Activated naive CD8-positive, alpha-beta T cell treated with anti-CD3 and anti-CD28 coated beads, Interleukin-2, amount 10 ng/mL, durations not matched to agents 7 days and 5 days (primary cell): ENCODE measurements around the gene CLASP2. TPM values are rescaled to one million over a fixed set of nuclear protein-coding genes. Genes with fewer than 3 reads are reported as not detected.
A peak's percentile ranks its signal among the peaks of the same experiment; 100 is the strongest.

ENCODE experiments used
- ATAC-seq: fragments of 150-1000 bp; cut with Tn5 transposase; one replicate; pipeline ENCODE4 v1.10.0; 2021; ENCODE audit warnings: low read depth, moderate library complexity
- POLR2A ChIA-PET: fragments of 350-600 bp; sonication (Branson Sonifier 250); formaldehyde crosslinking; loops from one replicate; lab custom pipeline; 2021; ENCODE audit warnings: antibody characterized with exemption; lab: Charles Lee
- DNase-seq: peaks from one replicate; pipeline ENCODE4 v3.0.0; 2021
- H3K27ac Mint-ChIP-seq: one replicate; pipeline ENCODE4 v1.8.0; 2022; ENCODE audit warnings: mild to moderate bottlenecking, mixed read lengths
- H3K27me3 Mint-ChIP-seq: one replicate; pipeline ENCODE4 v1.8.0; 2022; ENCODE audit warnings: mild to moderate bottlenecking, moderate library complexity, mixed read lengths
- H3K36me3 Mint-ChIP-seq: one replicate; pipeline ENCODE4 v1.8.0; 2021; ENCODE audit warnings: mild to moderate bottlenecking, mixed read lengths
- H3K4me1 Mint-ChIP-seq: one replicate; pipeline ENCODE4 v1.8.0; 2021; ENCODE audit warnings: mixed read lengths
- H3K4me3 Mint-ChIP-seq: one replicate; pipeline ENCODE4 v1.8.0; 2022; ENCODE audit warnings: mild to moderate bottlenecking, moderate library complexity, mixed read lengths
- H3K9me3 Mint-ChIP-seq: one replicate; pipeline ENCODE4 v1.8.0; 2021; ENCODE audit warnings: mixed read lengths
- total RNA-seq, 2 experiments: library from RNA; stranded (reverse); gene quantifications; one replicate each; pipeline ENCODE4 v1.2.3, GENCODE V29; 2021

Gene CLASP2
- total RNA-seq, 2 experiments from 2014 or later, result 47.6 to 49.4 TPM

DNA sequence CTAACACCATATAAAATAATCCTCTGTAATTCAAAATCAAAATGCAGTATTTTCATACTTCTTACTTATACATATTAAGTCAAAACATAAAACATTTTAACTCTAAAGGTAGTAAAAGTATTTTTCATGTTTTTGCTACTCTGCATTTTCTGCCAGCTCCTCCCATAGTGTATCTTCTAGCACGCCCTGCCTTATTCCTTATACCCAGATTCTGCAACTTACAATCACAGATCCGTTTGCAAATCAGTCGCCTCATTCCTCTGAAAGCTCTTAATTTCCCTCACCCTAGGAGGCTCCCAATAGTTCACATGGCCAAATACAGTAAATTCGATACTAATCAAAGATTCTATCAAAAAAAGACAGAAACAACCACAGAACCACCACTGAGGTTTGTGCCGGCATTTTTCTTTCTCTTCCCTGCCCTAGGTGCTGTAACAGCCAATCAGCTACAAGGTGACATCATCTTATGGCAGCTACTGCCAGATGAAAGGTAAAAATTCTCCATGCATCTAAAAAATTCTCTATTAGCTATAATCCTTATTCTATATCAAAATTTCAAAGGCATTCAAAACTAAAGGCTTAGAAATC is 72.9 kb downstream of the CLASP2 start:
- H3K4me3 Mint-ChIP-seq, result peak overlapping the region; percentile 63
- H3K9me3 Mint-ChIP-seq, result no peaks in the 10 kb centered on the region
- ATAC-seq (peak; percentile 88), DNase-seq (no peak)
- H3K27me3 Mint-ChIP-seq, result no peaks in the 10 kb centered on the region
- peaks cover 4% of the 10 kb centered on the region for H3K36me3 Mint-ChIP-seq
- POLR2A ChIA-PET, result interaction anchor here (0.7 kb wide), 1 partner anchor 153 kb away, joined by 3 read pairs; the partner anchor contains the start of gene PDCD6IP
- H3K27ac Mint-ChIP-seq, result no peak overlapping the region
- H3K4me1 Mint-ChIP-seq, result peaks cover 13% of the 10 kb centered on the region

DNA sequence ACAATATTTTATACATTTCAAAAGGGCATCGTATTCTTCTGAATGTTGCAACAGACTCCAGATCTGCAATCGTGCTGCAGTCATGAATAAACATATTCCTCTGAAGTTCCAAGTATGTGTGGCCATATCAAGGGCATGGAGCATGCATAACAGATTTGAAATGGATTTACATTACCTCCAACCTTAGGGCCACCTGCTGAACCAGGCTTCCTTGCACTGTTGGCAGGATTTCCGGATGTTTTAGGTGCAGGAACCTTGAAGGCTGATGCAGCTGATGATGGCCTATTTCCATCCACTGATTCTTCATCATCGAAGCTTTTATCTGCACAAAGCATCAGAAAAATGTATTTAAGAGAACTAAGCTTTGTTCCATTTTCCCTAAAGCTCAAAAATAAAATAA is 73.5 kb downstream of the CLASP2 start:
- no peak overlapping the region for H3K27ac Mint-ChIP-seq
- POLR2A ChIA-PET, result no interaction called here
- peaks cover 16% of the 10 kb centered on the region for H3K4me1 Mint-ChIP-seq
- H3K36me3 Mint-ChIP-seq, result peaks cover 4% of the 10 kb centered on the region
- no peaks in the 10 kb centered on the region for H3K9me3 Mint-ChIP-seq
- DNase-seq (no peak), ATAC-seq (no peak)
- H3K27me3 Mint-ChIP-seq, result no peaks in the 10 kb centered on the region
- H3K4me3 Mint-ChIP-seq, result no peak overlapping the region

DNA sequence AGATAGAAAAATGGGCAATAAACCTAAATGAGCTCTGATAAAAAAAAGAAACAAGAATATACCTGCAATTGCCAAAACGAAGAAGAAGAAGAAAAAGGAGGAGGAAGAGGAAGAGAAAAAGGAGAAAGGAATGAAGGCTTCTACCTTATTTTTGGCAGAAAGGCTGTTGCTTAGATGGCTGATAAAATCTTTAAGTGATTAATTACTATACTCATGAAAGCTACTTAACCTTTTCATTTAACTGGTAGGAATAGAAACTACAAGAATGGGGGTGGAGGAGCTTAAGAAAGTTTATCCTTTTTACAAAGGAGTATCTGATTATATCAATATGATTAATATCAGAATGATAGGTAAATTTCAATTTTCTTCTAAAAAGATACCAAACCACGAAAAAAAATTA is 75.2 kb downstream of the CLASP2 start:
- Mint-ChIP-seq H3K9me3 (no peaks in the 10 kb centered on the region), H3K4me1 (peaks cover 13% of the 10 kb centered on the region), H3K27me3 (no peaks in the 10 kb centered on the region), H3K27ac (no peak overlapping the region), H3K4me3 (no peak overlapping the region), H3K36me3 (peaks cover 4% of the 10 kb centered on the region)
- POLR2A ChIA-PET, result no interaction called here
- ATAC-seq (no peak), DNase-seq (no peak)

DNA sequence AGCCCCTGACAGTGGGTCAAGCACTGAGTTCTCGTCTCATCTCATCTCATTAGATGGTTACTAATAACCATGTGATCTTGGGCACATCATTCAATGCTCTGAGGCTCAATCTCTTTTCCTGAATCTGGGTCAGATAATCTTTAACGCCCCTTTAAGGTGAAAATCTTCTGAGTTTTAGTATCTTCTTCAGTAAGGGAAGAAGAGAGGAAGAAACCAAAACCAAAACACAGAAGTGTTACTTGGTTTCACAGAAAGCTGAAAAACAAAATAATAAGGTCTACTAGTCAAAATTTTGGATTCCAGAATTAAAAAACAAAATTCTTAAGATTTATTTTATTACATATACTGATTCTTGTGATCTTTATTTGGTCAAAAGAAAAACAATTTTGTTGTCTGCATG is 78.2 kb downstream of the CLASP2 start:
- POLR2A ChIA-PET, result no interaction called here
- H3K27ac Mint-ChIP-seq, result no peak overlapping the region
- no peaks in the 10 kb centered on the region for H3K27me3 Mint-ChIP-seq
- ATAC-seq (no peak), DNase-seq (no peak)
- no peaks in the 10 kb centered on the region for H3K9me3 Mint-ChIP-seq
- H3K4me3 Mint-ChIP-seq, result no peak overlapping the region
- peaks cover 4% of the 10 kb centered on the region for H3K36me3 Mint-ChIP-seq
- H3K4me1 Mint-ChIP-seq, result peaks cover 5% of the 10 kb centered on the region

DNA sequence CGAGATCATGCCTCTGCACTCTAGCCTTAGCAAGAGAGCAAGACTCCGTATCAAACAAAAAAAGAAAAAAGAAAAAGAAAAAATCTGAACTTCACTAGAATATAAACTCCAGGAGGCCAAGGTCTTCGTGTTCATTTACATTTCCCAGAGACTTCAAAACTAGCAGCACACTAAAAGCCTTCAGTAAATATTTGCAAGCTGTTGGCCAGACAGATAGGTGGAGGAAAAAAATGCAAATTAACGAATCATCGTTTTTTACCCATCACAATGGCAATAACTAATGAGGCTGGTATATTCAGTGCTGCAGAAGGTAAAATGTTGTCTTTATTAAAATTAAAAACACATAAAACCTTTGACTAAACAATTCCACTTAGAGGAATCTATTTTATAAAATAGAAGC is 80.6 kb downstream of the CLASP2 start:
- Mint-ChIP-seq H3K4me1 (peaks cover 5% of the 10 kb centered on the region), H3K27me3 (no peaks in the 10 kb centered on the region), H3K36me3 (peaks cover 2% of the 10 kb centered on the region), H3K27ac (no peak overlapping the region), H3K9me3 (no peaks in the 10 kb centered on the region), H3K4me3 (no peak overlapping the region)
- no peak for DNase-seq
- no peak for ATAC-seq
- POLR2A ChIA-PET, result no interaction called here

DNA sequence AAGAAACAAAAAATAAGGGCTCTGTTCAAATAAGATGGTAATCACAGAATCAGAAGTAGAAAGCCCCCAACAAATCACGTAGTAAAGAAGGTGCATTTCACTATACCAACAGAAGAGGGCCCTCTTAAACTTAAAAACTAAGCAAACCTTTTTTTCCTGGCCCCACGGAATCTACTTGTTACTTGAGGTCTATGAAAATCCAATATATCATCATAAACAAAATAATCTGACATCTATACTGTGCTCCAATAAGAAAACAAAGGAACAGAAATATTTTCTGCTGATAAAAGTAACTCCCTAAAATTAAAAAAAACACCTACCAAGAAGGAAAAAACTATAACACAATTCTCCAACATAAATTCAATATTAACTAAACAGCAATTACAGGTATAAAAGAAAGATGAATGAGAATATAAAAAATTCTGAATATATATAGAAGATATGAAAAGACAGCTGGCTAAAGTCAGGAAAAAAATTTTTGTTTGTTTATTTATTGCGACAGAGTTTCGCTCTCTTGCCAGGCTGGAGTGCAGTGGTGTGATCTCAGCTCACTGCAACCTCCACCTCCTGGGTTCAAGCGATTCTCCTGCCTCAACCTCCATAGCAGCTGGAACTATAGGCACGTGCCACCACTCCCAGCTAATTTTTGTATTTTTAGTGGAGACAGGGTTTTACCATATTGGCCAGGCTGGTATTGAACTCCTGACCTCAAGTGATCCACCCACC is 81.8 kb downstream of the CLASP2 start:
- Mint-ChIP-seq H3K36me3 (no peaks in the 10 kb centered on the region), H3K27ac (no peak overlapping the region), H3K9me3 (no peaks in the 10 kb centered on the region), H3K4me1 (peaks cover 5% of the 10 kb centered on the region), H3K27me3 (no peaks in the 10 kb centered on the region), H3K4me3 (no peak overlapping the region)
- DNase-seq, result no peak
- POLR2A ChIA-PET, result no interaction called here
- ATAC-seq, result no peak

DNA sequence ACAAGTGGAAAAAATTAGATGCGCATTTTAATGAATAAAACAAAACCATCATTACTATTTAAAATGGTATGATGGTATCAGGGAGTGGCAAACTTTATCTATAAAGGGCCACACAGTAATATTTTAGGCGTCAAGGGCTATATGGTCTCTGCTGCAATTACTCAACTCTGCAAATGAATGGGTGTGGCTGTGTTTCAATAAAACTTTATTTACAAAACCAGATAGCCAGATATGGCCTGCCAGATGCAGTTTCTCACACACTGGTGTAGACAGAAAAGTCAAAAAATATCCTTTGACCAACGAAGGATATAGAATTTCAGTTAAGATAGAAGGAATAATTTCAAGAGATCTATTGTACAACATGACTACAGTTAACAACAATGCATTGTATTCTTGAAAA is 83.8 kb downstream of the CLASP2 start:
- Mint-ChIP-seq H3K9me3 (no peaks in the 10 kb centered on the region), H3K4me1 (no peaks in the 10 kb centered on the region), H3K4me3 (no peak overlapping the region), H3K27ac (no peak overlapping the region), H3K27me3 (no peaks in the 10 kb centered on the region), H3K36me3 (no peaks in the 10 kb centered on the region)
- ATAC-seq (no peak), DNase-seq (no peak)
- POLR2A ChIA-PET, result no interaction called here

DNA sequence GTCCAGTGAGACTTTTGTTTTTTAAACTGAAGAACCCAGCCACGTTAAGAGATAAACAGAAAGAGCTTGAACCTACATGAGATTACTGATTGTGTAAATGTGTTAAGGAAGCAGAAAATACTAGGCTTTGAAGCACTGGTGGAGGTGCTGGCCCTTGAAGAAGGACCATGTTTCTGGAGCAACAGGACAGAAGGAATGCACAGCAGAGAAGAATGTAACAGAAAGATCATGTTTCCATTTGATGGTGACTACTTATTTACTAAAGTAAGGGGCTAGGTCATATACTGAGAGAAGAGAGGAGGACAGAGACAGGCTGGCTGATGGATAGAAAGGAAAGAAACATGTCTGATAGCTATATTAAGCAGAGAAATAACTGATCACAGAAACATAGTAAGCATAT is 88.8 kb downstream of the CLASP2 start:
- Mint-ChIP-seq H3K27ac (no peak overlapping the region), H3K4me1 (no peaks in the 10 kb centered on the region), H3K9me3 (no peaks in the 10 kb centered on the region), H3K36me3 (no peaks in the 10 kb centered on the region), H3K27me3 (no peaks in the 10 kb centered on the region), H3K4me3 (no peak overlapping the region)
- POLR2A ChIA-PET, result no interaction called here
- ATAC-seq (no peak), DNase-seq (no peak)

DNA sequence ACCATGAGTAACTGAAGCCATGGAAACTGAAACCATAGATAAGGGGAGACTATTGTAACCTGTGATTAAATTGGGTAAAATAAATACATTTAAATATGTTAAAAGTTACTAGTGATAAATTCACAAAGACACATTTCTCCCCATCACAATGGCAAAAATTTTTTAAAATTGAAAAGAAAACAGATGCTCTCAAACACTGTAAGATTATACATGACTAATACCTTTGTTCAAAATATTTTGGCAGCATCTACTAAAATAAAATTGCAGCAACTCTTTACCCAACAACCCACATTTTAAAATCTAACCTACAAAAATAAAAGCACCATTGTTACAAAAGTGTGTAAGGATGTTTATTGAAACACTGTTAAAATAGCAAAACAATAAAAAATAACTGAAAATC is 93.3 kb downstream of the CLASP2 start:
- Mint-ChIP-seq H3K9me3 (no peaks in the 10 kb centered on the region), H3K36me3 (peaks cover 9% of the 10 kb centered on the region), H3K27me3 (no peaks in the 10 kb centered on the region), H3K4me3 (no peak overlapping the region), H3K4me1 (no peaks in the 10 kb centered on the region), H3K27ac (no peak overlapping the region)
- POLR2A ChIA-PET, result no interaction called here
- DNase-seq (no peak), ATAC-seq (no peak)

DNA sequence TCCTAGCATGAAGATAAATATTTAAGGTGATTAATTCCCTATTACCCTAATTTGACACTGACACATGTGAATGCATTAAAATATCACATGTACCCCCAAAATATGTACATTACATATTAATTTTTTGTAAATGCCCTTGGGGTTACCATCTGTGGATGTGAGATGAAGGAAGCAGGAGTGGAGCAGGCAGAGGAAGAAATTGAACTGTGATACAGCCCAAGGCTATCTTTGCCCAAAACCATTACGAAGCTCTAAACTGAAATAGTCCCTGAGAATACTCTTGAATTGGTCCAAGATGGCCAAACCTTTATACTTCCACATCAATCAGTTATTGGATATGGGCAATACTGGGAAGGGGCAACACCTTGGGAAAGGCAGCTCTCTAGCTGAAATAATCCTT is 105.0 kb downstream of the CLASP2 start:
- POLR2A ChIA-PET, result no interaction called here
- Mint-ChIP-seq H3K4me1 (peaks cover 1% of the 10 kb centered on the region), H3K27ac (no peak overlapping the region), H3K9me3 (no peaks in the 10 kb centered on the region), H3K4me3 (no peak overlapping the region), H3K36me3 (peaks cover 10% of the 10 kb centered on the region), H3K27me3 (no peaks in the 10 kb centered on the region)
- no peak for DNase-seq
- no peak for ATAC-seq

DNA sequence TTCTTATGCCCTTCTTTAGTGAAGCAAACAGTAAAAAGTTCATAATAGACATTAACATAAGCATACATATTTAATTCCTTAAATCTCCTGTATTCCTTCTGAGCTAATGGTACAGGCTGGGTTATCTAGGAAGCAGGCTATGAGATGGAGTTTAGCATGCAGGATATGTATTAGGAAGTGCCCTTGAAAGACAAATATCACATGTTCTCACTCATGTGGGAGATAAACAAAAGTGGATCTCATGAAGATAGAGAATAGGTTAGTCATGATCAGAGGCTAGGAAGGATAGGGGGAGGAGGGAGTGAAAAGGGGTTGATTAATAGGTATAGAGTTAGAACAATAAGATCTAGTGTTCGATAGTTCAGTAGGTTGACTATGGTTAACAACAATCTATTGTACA is 105.4 kb downstream of the CLASP2 start:
- POLR2A ChIA-PET, result no interaction called here
- H3K9me3 Mint-ChIP-seq, result no peaks in the 10 kb centered on the region
- no peak overlapping the region for H3K4me3 Mint-ChIP-seq
- H3K36me3 Mint-ChIP-seq, result peaks cover 10% of the 10 kb centered on the region
- DNase-seq (no peak), ATAC-seq (no peak)
- no peaks in the 10 kb centered on the region for H3K27me3 Mint-ChIP-seq
- peaks cover 1% of the 10 kb centered on the region for H3K4me1 Mint-ChIP-seq
- no peak overlapping the region for H3K27ac Mint-ChIP-seq

DNA sequence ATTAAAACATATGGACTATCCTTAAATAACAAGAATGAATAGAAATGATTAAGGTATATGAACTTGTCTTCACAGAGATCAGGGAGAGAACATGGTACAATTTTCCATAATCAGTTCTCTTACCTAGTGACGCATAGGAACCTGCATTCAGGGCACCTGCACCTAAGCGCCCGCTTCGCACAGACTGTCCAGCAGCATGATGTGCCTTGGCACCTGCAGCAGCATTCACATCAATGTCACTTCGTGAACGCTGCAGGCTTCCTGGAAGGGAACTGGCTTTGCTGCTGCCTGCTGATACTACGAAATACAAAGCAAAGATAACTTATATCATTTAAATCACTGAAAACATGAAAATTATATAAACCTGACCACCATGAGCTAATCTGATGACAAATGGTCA is 115.2 kb downstream of the CLASP2 start:
- Mint-ChIP-seq H3K4me3 (no peak overlapping the region), H3K27ac (no peak overlapping the region), H3K36me3 (peaks cover 37% of the 10 kb centered on the region), H3K4me1 (no peaks in the 10 kb centered on the region), H3K27me3 (no peaks in the 10 kb centered on the region), H3K9me3 (no peaks in the 10 kb centered on the region)
- no peak for DNase-seq
- POLR2A ChIA-PET, result no interaction called here
- no peak for ATAC-seq

DNA sequence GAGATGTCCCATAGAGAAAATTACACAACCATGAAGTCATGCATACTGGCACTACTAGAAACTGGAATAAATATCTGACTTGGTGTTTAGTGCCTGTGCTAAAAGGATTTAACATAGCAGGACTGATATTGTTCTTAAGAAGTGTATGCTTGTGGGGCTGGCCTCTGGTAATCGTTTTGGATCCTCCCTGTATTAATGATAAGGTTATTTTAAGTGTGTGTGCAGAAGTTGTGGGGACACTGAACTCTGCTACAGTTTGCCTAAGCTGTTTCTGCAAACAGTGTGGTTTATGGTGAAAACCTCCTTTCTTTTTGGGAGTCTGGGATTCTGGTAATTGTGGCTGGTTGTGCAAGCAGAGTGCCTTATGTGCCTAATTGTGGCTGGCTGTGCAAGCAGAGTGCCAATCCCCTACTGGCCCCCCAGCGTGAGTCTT is 120.8 kb downstream of the CLASP2 start:
- Mint-ChIP-seq H3K4me3 (no peak overlapping the region), H3K36me3 (peaks cover 17% of the 10 kb centered on the region), H3K27ac (no peak overlapping the region), H3K9me3 (no peaks in the 10 kb centered on the region), H3K4me1 (no peaks in the 10 kb centered on the region), H3K27me3 (no peaks in the 10 kb centered on the region)
- no peak for DNase-seq
- no peak for ATAC-seq
- POLR2A ChIA-PET, result no interaction called here

DNA sequence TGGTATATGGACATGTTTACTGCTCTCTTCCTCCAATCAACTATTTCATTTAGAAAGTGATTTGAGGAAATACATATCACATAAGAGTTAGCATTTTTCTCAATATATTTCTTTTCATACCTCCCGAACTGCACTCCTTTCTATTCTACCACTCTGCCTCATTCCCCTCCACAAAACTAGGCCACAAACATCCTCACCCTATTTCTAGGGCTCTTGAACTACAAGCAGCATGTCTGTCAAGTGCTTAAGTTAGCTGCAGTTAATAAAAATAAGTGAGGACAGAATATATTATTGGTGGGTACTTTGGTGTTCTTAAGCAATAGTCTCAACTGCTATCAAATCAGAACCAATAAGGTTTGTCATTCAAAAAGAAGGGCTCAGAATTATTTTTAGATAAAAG is 125.1 kb downstream of the CLASP2 start:
- ATAC-seq (no peak), DNase-seq (no peak)
- Mint-ChIP-seq H3K27ac (no peak overlapping the region), H3K27me3 (no peaks in the 10 kb centered on the region), H3K4me1 (no peaks in the 10 kb centered on the region), H3K9me3 (no peaks in the 10 kb centered on the region), H3K4me3 (no peak overlapping the region), H3K36me3 (peaks cover 5% of the 10 kb centered on the region)
- POLR2A ChIA-PET, result no interaction called here
